Fibroblast of villous mesenchyme (primary cell): Measurements from ENCODE around the gene STRA8. TPM values are rescaled to one million over a fixed set of nuclear protein-coding genes. Genes with fewer than 3 reads are reported as not detected.

Experiments used
- DNase-seq: peaks from one replicate; pipeline ENCODE4 v3.0.0-alpha.2; 2010; ENCODE audit warnings: low read depth
- H3K4me3 ChIP-seq: 2 replicates; pipeline ENCODE4 v1.5.1; 2011; ENCODE audit warnings: low read depth, mild to moderate bottlenecking, low read length
- CTCF ChIP-seq: IDR thresholded peaks from 2 replicates; pipeline ENCODE4 v1.5.1; 2012; ENCODE audit warnings: low read depth, mild to moderate bottlenecking, low read length; ENCODE audit not compliant: insufficient read depth
- small RNA-seq: library from RNA; depleted of rRNA; stranded (forward); fragments of <200 nt; gene quantifications from one replicate; pipeline ENCODE3, GENCODE V24; 2012
- total RNA-seq: library from RNA; depleted of rRNA; stranded (reverse); fragments of >200 nt; gene quantifications from 2 replicates; pipeline ENCODE4 v1.2.3, GENCODE V29; 2012

STRA8 gene
- total RNA-seq, 1 donor = not detected

- no peak overlapping the region for H3K4me3 ChIP-seq
- TF ChIP-seq CTCF = no peak
- DNase-seq = no peak
Measured at GRCh38 chr7:135299235-135299634, 65.6 kb downstream of the STRA8 start.

- TF ChIP-seq CTCF = no peak
- no peak for DNase-seq
- H3K4me3 ChIP-seq = no peak overlapping the region
Measured at GRCh38 chr7:135300913-135301765, 67.5 kb downstream of the STRA8 start.

Small RNA genes within 50 kb of the gene (small RNA-seq; reads per million reads assigned to genes)
- 0.28 reads per million for gene MIR6509

Other genes with a start within 250 kb of the STRA8 start
- 1.3 and 1.6 TPM in 2 replicates for gene AGBL3, start 247.3 kb upstream of the STRA8 start, total RNA-seq
- gene TMEM140, start 85.8 kb upstream of the STRA8 start, total RNA-seq = 3.5 and 5.2 TPM in 2 replicates
- gene CYREN, start 63.1 kb upstream of the STRA8 start, total RNA-seq = 32.5 and 34.1 TPM in 2 replicates
- 4.3 and 5.8 TPM in 2 replicates for gene WDR91, start 22.3 kb upstream of the STRA8 start, total RNA-seq